Osteoblast (primary cell): ENCODE data around the gene MSN. TPM values are rescaled to one million over a fixed set of nuclear protein-coding genes. Genes with fewer than 3 reads are reported as not detected.
"Not testable (repeated sequence)": the region's sequence is repeated elsewhere in the genome, so short reads cannot be mapped to it uniquely, and the experiment has no call there.

ENCODE experiments used
- DNase-seq: peaks from one replicate; pipeline ENCODE4 v3.0.0; 2011; ENCODE audit warnings: low spot score, mixed read lengths; ENCODE audit not compliant: insufficient read length; ENCODE audit errors: missing footprints
- H2AFZ ChIP-seq: 2 replicates; pipeline ENCODE4 v1.6.0; 2011; ENCODE audit warnings: mild to moderate bottlenecking, low read length
- H3K27ac ChIP-seq: 2 replicates; pipeline ENCODE4 v1.5.1; 2011; ENCODE audit warnings: mild to moderate bottlenecking, low read depth, low read length, moderate library complexity
- H3K27me3 ChIP-seq: 2 replicates; pipeline ENCODE4 v1.6.0; 2012; ENCODE audit warnings: mild to moderate bottlenecking, control low read depth, inconsistent platforms, low read length, moderate library complexity; ENCODE audit not compliant: insufficient read depth
- H3K36me3 ChIP-seq: 2 replicates; pipeline ENCODE4 v1.5.1; 2011; ENCODE audit warnings: mild to moderate bottlenecking, low read length, control low read depth, moderate library complexity; ENCODE audit not compliant: insufficient read depth
- H3K4me1 ChIP-seq: 2 replicates; pipeline ENCODE4 v1.5.1; 2011; ENCODE audit warnings: mild to moderate bottlenecking, low read length, control low read depth, moderate library complexity; ENCODE audit not compliant: insufficient read depth
- H3K4me2 ChIP-seq: 2 replicates; pipeline ENCODE4 v1.6.0; 2011; ENCODE audit warnings: mild to moderate bottlenecking, low read length; ENCODE audit not compliant: insufficient read depth
- H3K4me3 ChIP-seq: fragments of 200-600 bp; sonication (generic); 3 replicates; pipeline ENCODE4 v1.5.1; 2012; ENCODE audit warnings: mild to moderate bottlenecking, low read length, inconsistent platforms; ENCODE audit not compliant: insufficient read depth
- H3K79me2 ChIP-seq: 2 replicates; pipeline ENCODE4 v1.6.0; 2012; ENCODE audit warnings: mild to moderate bottlenecking, low read length, control low read depth, inconsistent platforms; ENCODE audit not compliant: insufficient read depth
- H3K9me3 ChIP-seq: 2 replicates; pipeline ENCODE4 v1.5.1; 2011; ENCODE audit warnings: low read depth, low read length, control low read depth
- H4K20me1 ChIP-seq: 2 replicates; pipeline ENCODE4 v1.6.0; 2012; ENCODE audit warnings: mild to moderate bottlenecking, low read length, control low read depth; ENCODE audit not compliant: insufficient read depth
- total RNA-seq: library from RNA; depleted of rRNA; stranded (reverse); fragments of >200 nt; gene quantifications from 2 replicates; pipeline ENCODE4 v1.2.3, GENCODE V29; 2012
- TF ChIP-seq, protein P1 (sequence below): IDR thresholded peaks from 2 replicates; pipeline ENCODE4 v1.5.1; 2011; ENCODE audit warnings: mild to moderate bottlenecking, low read depth, low read length, moderate library complexity; ENCODE audit errors: extremely low read depth

MSN gene
- total RNA-seq, 1 donor, result 249 TPM

DNA sequence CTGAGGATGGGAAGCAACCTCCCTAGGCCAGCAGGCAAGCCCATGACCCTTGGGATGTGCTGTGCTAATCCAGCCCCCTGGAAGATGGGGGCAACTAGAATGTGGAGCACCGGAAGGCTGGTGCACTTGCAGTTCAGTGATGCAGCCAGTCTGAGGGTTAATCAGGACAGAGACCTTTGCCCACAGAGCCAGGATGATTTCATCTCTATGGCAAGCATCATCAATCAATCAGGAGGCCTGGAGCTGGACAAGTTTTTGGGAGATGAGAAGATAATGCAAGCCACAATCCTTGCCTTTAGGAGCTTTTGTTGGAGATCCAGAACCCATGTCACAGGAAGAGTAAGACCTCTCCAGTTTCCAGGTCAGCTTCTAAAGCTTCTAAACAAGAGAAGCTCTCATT, 15.4 kb upstream of the MSN start:
- no peaks in the 10 kb centered on the region for H3K27me3 ChIP-seq
- H4K20me1 ChIP-seq, result no peaks in the 10 kb centered on the region
- no peak overlapping the region for H2AFZ ChIP-seq
- H3K27ac ChIP-seq, result no peak overlapping the region
- H3K4me2 ChIP-seq, result no peak overlapping the region
- no peak for DNase-seq
- H3K4me3 ChIP-seq, result no peak overlapping the region
- H3K36me3 ChIP-seq, result no peaks in the 10 kb centered on the region
- TF ChIP-seq, protein P1, sequence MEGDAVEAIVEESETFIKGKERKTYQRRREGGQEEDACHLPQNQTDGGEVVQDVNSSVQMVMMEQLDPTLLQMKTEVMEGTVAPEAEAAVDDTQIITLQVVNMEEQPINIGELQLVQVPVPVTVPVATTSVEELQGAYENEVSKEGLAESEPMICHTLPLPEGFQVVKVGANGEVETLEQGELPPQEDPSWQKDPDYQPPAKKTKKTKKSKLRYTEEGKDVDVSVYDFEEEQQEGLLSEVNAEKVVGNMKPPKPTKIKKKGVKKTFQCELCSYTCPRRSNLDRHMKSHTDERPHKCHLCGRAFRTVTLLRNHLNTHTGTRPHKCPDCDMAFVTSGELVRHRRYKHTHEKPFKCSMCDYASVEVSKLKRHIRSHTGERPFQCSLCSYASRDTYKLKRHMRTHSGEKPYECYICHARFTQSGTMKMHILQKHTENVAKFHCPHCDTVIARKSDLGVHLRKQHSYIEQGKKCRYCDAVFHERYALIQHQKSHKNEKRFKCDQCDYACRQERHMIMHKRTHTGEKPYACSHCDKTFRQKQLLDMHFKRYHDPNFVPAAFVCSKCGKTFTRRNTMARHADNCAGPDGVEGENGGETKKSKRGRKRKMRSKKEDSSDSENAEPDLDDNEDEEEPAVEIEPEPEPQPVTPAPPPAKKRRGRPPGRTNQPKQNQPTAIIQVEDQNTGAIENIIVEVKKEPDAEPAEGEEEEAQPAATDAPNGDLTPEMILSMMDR, result no peak
- no peaks in the 10 kb centered on the region for H3K79me2 ChIP-seq
- H3K4me1 ChIP-seq, result no peaks in the 10 kb centered on the region
- no peaks in the 10 kb centered on the region for H3K9me3 ChIP-seq

DNA sequence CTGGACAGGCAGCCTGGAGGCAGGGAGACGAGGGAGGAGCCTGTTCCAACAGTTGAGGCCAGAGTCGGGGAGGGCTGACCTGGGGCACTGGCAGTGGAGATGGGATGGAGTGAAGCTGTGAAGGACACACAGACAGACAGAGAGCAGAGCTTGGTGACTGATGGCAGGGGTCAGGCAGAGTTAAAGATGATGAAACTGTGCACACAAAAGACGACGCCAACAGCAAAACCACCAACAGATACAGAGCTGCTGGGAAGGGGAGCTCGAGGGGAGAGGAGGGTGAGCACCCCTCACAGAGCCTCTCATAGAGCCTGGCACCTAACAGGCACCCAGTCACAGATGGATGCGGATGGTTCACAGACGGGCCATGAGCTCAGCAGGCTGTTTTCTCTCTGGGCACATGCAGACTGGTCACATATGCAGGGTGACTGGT, 10.4 kb upstream of the MSN start:
- DNase-seq, H3K36me3 ChIP-seq, H3K79me2 ChIP-seq, H4K20me1 ChIP-seq, H3K4me3 ChIP-seq, H3K4me1 ChIP-seq, H3K4me2 ChIP-seq, H3K9me3 ChIP-seq, H3K27ac ChIP-seq, H2AFZ ChIP-seq, H3K27me3 ChIP-seq: not testable (repeated sequence)

DNA sequence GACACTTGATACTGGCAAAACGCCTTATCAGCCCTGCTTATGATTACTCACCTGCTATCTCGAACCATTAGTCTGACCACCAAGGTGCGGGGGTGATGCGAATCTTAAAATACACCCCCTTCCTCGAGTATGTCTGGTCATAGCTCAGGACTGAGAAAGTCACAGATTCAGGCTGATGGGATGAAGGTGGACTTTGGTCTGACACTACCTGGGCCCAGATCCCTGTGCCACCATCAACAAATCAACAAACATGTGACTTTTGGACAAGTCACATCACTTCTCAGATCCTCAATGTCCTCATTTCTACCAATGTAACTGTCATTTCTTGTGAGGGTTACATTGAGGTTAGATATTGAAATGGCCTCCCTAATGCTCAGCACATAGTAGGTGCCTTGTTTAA, 9.8 kb upstream of the MSN start:
- DNase-seq, result no peak
- Histone ChIP-seq H3K9me3 (no peaks in the 10 kb centered on the region), H3K79me2 (no peaks in the 10 kb centered on the region), H2AFZ (no peak overlapping the region), H3K4me1 (no peaks in the 10 kb centered on the region), H4K20me1 (no peaks in the 10 kb centered on the region), H3K27ac (no peak overlapping the region), H3K36me3 (no peaks in the 10 kb centered on the region), H3K4me3 (no peak overlapping the region), H3K4me2 (no peak overlapping the region), H3K27me3 (no peaks in the 10 kb centered on the region)
- TF ChIP-seq, protein P1, result no peak

DNA sequence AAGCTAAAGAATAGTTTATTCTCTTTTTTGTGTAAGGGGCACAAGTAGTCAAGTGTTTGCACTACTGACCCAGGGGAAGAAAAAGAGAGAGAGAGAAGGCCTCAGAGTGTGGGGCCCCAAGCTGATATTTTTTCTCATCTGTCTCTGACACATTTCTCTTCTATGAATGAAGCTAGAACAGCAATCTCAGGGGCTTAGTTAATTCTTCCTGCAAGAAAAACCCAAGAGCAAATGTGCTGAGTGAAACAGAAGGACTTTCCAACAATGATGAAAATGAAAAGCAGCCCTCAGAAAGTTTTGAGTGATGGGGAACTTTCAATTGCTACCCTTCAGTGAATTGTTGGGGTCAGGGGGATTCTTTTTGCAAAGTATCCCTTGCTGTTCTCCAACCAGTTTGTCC, 9.2 kb upstream of the MSN start:
- H3K36me3 ChIP-seq, result no peaks in the 10 kb centered on the region
- H3K27ac ChIP-seq, result no peak overlapping the region
- no peak overlapping the region for H3K4me2 ChIP-seq
- no peak overlapping the region for H2AFZ ChIP-seq
- no peaks in the 10 kb centered on the region for H3K4me1 ChIP-seq
- no peaks in the 10 kb centered on the region for H3K79me2 ChIP-seq
- DNase-seq, result no peak
- H3K9me3 ChIP-seq, result no peaks in the 10 kb centered on the region
- no peak overlapping the region for H3K4me3 ChIP-seq
- TF ChIP-seq, protein P1, result no peak
- no peaks in the 10 kb centered on the region for H4K20me1 ChIP-seq
- H3K27me3 ChIP-seq, result no peaks in the 10 kb centered on the region

DNA sequence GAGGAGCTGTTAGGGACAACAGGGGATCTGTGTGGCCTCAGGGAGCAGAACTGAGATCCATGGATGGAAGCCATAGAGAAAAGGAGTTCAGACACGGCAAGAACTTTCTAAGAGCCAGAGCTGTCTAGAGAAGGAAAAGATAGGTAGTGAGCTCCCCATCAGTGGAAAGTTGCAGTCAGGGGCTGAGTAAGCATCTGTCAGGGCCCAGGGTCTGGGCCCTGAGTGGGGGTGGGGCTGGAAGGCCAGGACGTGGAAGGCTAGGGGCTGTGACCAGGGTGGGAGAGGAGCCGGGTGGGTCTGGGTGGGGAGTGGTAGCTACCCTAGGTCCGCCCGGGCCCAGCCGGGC, 324 bp upstream of the MSN start:
- Histone ChIP-seq H3K36me3 (no peaks in the 10 kb centered on the region), H3K27ac (no peak overlapping the region), H3K4me1 (peaks cover 23% of the 10 kb centered on the region), H3K4me3 (no peak overlapping the region), H3K9me3 (no peaks in the 10 kb centered on the region), H3K79me2 (peaks cover 43% of the 10 kb centered on the region), H2AFZ (no peak overlapping the region), H3K27me3 (no peaks in the 10 kb centered on the region), H4K20me1 (no peaks in the 10 kb centered on the region), H3K4me2 (no peak overlapping the region)
- TF ChIP-seq, protein P1, result no peak
- DNase-seq, result no peak
